Suprapubic skin (tissue), 3 donors: ENCODE measurements around the gene SLC35G1.

Experiments
- CTCF ChIP-seq, 2 donors: fragments of 200-600 bp in 1 of 2; fragments of 450-650 bp in 1 of 2; sonication (generic) in 1 of 2; IDR thresholded peaks; one replicate each; pipeline ENCODE4 v1.5.1; 2016 to 2019; ENCODE audit warnings: antibody characterized with exemption in 2 of 2, mild to moderate bottlenecking in 1 of 2, moderate library complexity in 1 of 2
- EP300 ChIP-seq: sonication (generic); formaldehyde crosslinking; IDR thresholded peaks from one replicate; pipeline ENCODE4 v1.6.1; 2017; ENCODE audit warnings: antibody characterized with exemption
- POLR2A ChIP-seq, 2 donors: fragments of 450-650 bp; IDR thresholded peaks; one replicate each; pipeline ENCODE4 v1.6.1; 2017; ENCODE audit warnings: antibody characterized with exemption in 2 of 2, mild to moderate bottlenecking in 2 of 2, moderate library complexity in 2 of 2

DNA sequence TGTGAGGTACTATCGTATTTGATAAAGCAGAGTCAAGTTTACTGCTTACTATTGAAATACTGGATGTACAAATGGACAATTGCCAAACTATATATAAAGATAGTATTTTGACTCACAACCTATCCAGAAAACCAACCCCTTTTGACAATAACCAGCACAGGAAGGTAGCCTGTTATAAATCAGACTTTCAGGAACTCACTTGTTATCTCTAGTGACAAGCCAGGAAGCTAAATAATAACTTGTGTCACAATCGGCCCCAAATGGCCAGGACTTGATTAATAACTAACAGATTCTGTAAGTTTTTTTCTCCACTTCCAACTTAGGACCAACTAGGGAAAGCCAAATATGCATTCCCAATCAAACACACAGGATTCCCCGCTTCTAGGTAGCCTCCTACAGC, 38.8 kb upstream of the SLC35G1 start:
- TF ChIP-seq CTCF (IDR thresholded peaks at IDR 0.05) (no peak), POLR2A (IDR thresholded peaks at IDR 0.05) (no peak), EP300 (no peak)
